ENCODE results near the gene DNAAF5.

The DNAAF5 gene

DNA sequence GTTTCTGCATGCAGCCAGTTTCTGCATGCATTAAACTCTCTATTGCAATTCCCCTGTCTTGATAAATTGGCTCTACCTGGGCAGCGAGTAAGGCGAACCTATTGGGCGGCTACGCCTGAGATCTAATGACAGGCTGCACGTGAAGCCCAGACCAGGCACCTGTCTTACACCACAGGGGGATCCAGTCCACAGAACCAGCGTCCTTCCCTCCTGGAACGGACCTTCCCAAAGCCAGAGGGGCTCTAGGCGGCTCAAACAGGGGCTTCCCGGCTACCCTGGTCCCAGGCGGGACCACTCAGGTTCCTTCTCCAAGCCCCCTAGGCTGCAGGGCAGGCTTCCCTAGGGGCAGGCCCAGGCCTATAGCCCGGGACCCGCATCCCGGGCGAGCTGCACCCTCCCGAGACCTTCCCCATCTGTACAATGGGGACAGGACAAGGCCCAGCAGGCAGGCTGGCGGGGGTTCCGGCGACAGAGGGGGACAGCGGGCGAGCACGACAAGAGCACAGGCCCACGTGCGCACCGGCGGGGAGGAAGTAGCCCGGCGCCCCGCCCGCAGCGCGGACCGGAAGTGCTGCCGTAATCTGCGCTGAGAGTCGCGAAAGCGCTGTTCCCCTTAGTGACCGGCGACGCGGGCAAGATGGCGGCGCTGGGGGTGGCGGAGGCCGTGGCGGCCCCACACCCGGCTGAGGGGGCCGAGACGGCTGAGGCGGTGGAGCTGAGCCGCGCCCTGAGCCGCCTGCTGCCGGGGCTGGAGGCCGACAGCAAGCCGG is at the start of gene DNAAF5:
DNAAF5 (plus strand) TSS at position 616 of the 770 bp plus-strand sequence; CDS start at position 638, 22 bp downstream.
- TF ChIP-seq, protein P1, sequence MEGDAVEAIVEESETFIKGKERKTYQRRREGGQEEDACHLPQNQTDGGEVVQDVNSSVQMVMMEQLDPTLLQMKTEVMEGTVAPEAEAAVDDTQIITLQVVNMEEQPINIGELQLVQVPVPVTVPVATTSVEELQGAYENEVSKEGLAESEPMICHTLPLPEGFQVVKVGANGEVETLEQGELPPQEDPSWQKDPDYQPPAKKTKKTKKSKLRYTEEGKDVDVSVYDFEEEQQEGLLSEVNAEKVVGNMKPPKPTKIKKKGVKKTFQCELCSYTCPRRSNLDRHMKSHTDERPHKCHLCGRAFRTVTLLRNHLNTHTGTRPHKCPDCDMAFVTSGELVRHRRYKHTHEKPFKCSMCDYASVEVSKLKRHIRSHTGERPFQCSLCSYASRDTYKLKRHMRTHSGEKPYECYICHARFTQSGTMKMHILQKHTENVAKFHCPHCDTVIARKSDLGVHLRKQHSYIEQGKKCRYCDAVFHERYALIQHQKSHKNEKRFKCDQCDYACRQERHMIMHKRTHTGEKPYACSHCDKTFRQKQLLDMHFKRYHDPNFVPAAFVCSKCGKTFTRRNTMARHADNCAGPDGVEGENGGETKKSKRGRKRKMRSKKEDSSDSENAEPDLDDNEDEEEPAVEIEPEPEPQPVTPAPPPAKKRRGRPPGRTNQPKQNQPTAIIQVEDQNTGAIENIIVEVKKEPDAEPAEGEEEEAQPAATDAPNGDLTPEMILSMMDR (IDR thresholded peaks at IDR 0.05), result no peak

DNA sequence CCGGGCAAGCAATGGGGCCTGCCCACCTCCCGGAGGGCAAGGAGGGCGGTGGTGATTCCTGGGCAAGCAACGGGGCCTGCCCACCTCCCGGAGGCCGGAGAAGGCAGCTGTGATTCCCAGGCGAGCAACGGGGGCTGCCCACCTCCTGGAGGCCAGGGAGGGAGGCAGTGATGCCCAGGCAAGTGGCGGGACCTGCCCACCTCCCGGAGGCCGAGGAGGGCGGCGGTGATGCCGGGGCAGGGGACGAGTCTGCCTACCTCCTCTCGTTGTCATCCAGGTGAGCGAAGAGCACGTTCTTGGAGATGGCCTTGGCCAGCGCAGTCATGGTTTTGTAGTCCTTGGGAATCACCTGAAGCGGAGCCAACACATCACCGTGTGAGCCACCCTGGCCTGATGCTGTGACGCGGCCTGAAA is 49.5 kb upstream of the DNAAF5 start:
- TF ChIP-seq, protein P1 (IDR thresholded peaks at IDR 0.05), result no peak

DNA sequence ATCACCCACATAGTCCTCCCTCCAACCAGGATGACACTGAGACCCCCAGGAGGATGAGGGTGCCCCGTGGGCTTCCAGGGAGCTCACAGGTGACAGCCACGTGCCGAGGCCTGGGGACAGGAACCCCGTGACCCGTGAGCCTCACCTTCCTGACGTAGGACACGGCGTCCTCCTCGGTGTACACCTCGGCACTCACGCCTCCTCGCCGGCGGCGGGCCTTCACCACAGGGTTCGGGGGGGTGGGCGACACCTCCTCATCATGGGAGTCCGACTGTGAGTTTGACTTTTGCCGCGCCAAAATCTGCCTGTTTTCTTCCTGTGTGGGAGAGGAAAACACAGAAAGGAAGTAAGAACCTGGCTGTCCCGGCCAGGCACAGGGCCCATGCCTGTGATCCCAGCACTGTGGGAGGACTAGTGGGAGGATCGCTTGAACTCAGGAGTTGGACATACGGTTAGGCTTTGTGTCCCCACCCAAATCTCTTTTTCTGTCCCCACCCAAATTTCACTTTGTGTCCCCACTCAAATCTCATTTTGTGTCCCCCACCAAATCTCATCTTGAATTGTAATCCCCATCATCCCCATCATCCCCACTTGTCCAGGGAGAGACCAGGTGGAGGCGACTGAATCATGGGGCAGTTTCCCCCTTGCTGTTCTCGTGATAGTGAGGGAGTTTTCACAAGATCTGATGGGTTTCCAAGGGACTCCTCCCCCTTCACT is 45.9 kb upstream of the DNAAF5 start:
- TF ChIP-seq, protein P1 (IDR thresholded peaks at IDR 0.05), result no peak

DNA sequence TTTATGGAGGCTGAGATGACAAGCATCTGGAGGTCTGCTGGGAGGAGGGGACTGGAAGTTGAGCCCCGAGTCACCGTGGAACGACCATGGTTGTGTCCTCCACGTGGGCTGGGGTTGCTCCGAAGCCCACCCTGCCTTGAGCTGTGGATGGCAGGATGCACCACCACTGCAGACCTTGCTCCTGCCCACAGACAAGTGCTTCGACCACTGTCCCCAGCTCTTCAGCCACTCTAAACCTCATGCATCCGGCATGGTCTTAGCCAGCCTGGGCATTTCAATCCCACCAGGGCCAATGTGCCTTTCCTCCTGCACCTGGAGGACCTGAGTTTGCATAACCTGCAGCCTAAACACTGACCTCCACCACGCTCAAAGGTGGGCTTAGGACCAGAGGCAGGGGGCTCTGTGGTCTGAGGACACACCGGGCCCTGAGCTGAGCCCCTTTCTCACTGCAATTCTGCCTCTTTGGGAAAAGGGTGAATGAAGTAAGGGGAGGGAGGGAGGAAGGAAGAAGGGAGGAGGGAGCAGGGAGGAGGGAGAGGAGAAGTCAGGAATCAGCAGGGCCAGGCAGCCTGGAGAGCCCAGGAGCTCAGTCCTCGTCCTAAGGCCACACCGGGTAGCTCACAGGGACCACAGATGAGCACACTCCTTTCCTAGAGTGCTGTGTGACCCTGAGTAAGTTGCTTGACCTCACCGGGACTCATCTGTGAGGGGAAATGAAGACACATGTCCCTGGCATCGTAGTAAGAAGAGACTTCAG is 44.8 kb upstream of the DNAAF5 start:
- TF ChIP-seq, protein P1 (IDR thresholded peaks at IDR 0.05), result no peak

DNA sequence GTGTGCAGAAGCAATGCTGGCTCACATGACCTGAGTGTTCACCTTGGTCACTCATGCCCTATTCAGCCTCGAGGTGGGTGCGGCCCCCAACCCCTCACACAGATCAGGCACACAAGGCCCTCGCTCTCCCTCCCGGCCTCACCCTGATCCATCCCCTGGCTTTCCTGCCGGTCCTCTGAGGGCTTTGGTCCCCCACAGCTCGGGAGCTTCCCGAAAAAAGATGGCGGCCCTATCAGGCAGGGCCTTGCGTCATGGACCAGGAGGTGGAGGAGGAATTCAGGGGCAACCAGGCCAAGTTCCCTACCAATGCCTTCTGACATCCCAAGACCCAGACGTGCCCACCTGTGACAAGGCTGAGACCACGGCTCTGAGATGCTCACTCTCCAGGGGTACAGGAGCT is 43.7 kb upstream of the DNAAF5 start:
- TF ChIP-seq, protein P1 (IDR thresholded peaks at IDR 0.05), result no peak

DNA sequence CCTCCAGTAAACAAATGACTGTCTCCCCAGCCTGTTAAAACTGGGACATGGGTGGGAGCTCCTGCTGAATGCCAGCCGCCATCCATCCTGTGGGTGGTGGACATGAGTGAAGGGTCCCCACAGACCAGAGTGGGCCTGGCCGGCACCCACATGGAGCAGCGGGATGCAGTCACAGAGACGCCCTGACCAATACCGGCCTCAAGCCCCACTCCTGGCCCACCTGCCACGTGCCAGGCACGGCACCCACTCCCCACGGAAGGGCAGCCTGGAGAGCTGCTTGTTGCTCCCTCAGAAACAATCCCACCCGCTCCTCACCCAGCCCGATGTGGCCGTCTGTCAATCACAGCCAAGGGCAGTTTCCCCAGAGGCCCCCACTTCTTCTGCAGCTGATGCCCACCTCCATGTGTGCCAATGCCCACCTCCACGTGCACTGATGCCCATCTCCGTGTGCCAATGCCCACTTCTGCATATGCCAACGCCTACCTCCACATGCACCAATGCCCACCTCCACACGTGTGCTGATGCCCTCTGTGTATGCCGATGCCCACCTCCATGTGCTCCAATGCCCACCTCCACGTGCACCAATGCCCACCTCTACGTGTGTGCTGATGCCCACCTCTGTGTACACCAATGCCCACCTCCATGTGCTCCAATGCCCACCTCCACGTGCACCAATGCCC is 42.8 kb upstream of the DNAAF5 start:
- TF ChIP-seq, protein P1 (IDR thresholded peaks at IDR 0.05), result no peak

DNA sequence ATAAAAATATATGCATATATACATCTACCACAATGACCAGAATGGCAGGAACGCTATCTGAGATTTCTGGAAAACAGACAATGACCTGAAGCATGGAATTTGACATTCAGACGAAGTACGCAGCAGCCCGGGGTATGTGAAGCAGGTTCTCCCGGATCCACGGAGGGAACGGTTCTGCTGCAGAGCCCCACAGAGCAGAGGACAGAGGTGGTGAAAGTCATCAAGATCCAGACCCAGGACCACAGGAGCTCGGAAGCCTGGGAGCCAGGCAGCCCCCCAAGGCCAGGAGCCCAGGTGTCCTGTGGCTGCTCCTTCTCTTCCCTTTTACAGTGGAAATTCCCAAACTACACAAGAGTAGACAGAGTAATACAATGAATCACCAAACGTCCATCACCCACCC is 42.1 kb upstream of the DNAAF5 start:
- TF ChIP-seq, protein P1 (IDR thresholded peaks at IDR 0.05), result no peak
